GM13976 (cell line): Measurements from ENCODE around the gene OR2AE1.

Source experiments
- DNase-seq: peaks from one replicate; pipeline ENCODE4 v3.0.0; 2012; ENCODE audit warnings: low spot score
- CTCF ChIP-seq: IDR thresholded peaks from 2 replicates; pipeline ENCODE4 v1.5.1; 2012; ENCODE audit warnings: borderline replicate concordance, mild to moderate bottlenecking; ENCODE audit not compliant: insufficient read depth; ENCODE audit errors: extremely low read depth, missing control alignments, control extremely low read depth
- in situ Hi-C: fragments of 300-500 bp; cut with MboI; formaldehyde crosslinking; loops from one replicate; pipeline ENCODE4 v1.12.0; 2022; ENCODE audit warnings: low sequenced_read_pairs, mixed read lengths, inconsistent platforms; ENCODE audit not compliant: unreplicated experiment

Gene OR2AE1

GRCh38 chr7:99876933-99877332 lies at the start of gene OR2AE1:
OR2AE1 (minus strand) TSS chr7:99877033; CDS start chr7:99877033, 0 bp downstream.
- in situ Hi-C loops, result no loop called here
- no peak for DNase-seq
- TF ChIP-seq CTCF, result no peak

GRCh38 chr7:99926321-99926720 lies 49.5 kb upstream of the OR2AE1 start:
- TF ChIP-seq CTCF, result no peak
- in situ Hi-C loops, result no loop called here
- no peak for DNase-seq

GRCh38 chr7:99923200-99923599 lies 46.4 kb upstream of the OR2AE1 start:
- no peak for DNase-seq
- no peak for TF ChIP-seq CTCF
- in situ Hi-C loops, result no loop called here

GRCh38 chr7:99920149-99920548 lies 43.3 kb upstream of the OR2AE1 start:
- no peak for TF ChIP-seq CTCF
- DNase-seq, result no peak
- in situ Hi-C loops, result no loop called here

GRCh38 chr7:99919814-99920112 lies 42.9 kb upstream of the OR2AE1 start:
- in situ Hi-C loops, result loop anchor here (10.0 kb wide), 1 partner anchor 65 kb away; no protein-coding TSS in a partner anchor
- DNase-seq, result no peak
- TF ChIP-seq CTCF, result no peak

GRCh38 chr7:99918959-99919813 lies 42.4 kb upstream of the OR2AE1 start, which contains the start of gene TRIM4:
TRIM4 (minus strand) TSS chr7:99919530; CDS start chr7:99919401, 129 bp downstream.
- in situ Hi-C loops, result loop anchor here (10.0 kb wide), 1 partner anchor 66 kb away; no protein-coding TSS in a partner anchor
- DNase-seq, result peak; percentile 96
- TF ChIP-seq CTCF, result no peak
